Aorta (tissue), 5 donors: ENCODE measurements around the gene ZNF534. TPM values are rescaled to one million over a fixed set of nuclear protein-coding genes. Genes with fewer than 3 reads are reported as not detected.
"Not testable (repeated sequence)": the region's sequence is repeated elsewhere in the genome, so short reads cannot be mapped to it uniquely, and the experiment has no call there.

Source experiments
- ATAC-seq: fragments of 200-7000 bp; cut with Tn5 transposase; one replicate; pipeline ENCODE4 v1.9.1; 2022; ENCODE audit warnings: moderate library complexity; ENCODE audit not compliant: low FRiP score
- DNase-seq, 2 donors: peaks; one replicate each; pipeline ENCODE4 v3.0.0-alpha.2; 2020
- H3K27ac ChIP-seq, 2 donors: one replicate each; pipeline ENCODE4 v1.5.1; 2013; ENCODE audit warnings: low read length in 2 of 2, mild to moderate bottlenecking in 2 of 2, moderate library complexity in 2 of 2, control low read depth in 1 of 2, inconsistent platforms in 1 of 2, low read depth in 1 of 2
- H3K27me3 ChIP-seq, 2 donors: one replicate each; pipeline ENCODE4 v1.6.1; 2013; ENCODE audit warnings: control low read depth in 1 of 2, low read length in 1 of 2, mild to moderate bottlenecking in 1 of 2, moderate library complexity in 1 of 2; ENCODE audit not compliant: insufficient read depth in 2 of 2, control insufficient read depth in 1 of 2
- H3K36me3 ChIP-seq, 2 donors: one replicate each; pipeline ENCODE4 v1.6.1; 2013; ENCODE audit warnings: control low read depth in 1 of 2, low read length in 1 of 2, mild to moderate bottlenecking in 1 of 2; ENCODE audit not compliant: insufficient read depth in 2 of 2, control insufficient read depth in 1 of 2
- H3K4me1 ChIP-seq, 2 donors: one replicate each; pipeline ENCODE4 v1.6.1; 2013; ENCODE audit warnings: low read length in 2 of 2, control low read depth in 1 of 2, mild to moderate bottlenecking in 1 of 2, moderate library complexity in 1 of 2; ENCODE audit not compliant: insufficient read depth in 2 of 2, control insufficient read depth in 1 of 2
- H3K4me3 ChIP-seq, 2 donors: one replicate each; pipeline ENCODE4 v1.5.1; 2013; ENCODE audit warnings: low read length in 2 of 2, control low read depth in 1 of 2, mild to moderate bottlenecking in 1 of 2
- H3K9me3 ChIP-seq: one replicate; pipeline ENCODE4 v1.6.1; 2013; ENCODE audit warnings: mild to moderate bottlenecking, low read length; ENCODE audit not compliant: control insufficient read depth
- WGBS, 2 donors: extraction: QIAGEN DNeasy Blood & Tissue Kit; methylation state at CpG; one replicate each; pipeline ENCODE4 v1.1.7; 2013; 5-methylcytosine and 5-hydroxymethylcytosine counted together
- intact Hi-C, 2 donors: fragments of 100-400 bp; cut with DNase I; formaldehyde crosslinking; loops; one replicate each; pipeline versions ENCODE4 v1.14.2 to v1.15.0; 2022
- polyA plus RNA-seq, 2 donors: library from polyadenylated mRNA; stranded (reverse); fragments of 200-250 nt; gene quantifications; one replicate each; pipeline ENCODE4 v1.2.3, GENCODE V29; 2013
- total RNA-seq, 2 donors: library from RNA; stranded (reverse); fragmentation: NEBNext Ultra II Directional; extraction: Animal tissue kit (Norgen Biotek cat#: 25700); gene quantifications; one replicate each; pipeline ENCODE4 v1.2.1, GENCODE V29; 2021
- donor health status: healthy with polysubstance abuse.
- donor health status: Bipolar disorder and iron deficiency.
- donor health status: DM: no; HTN: no; CAD: no.
- donor health status: DM: no; HTN: no; CAD: no.
- donor health status: DM: yes; HTN: yes; CAD: no.

Gene ZNF534
- total and polyA plus RNA-seq, 4 donors = 0.77 to 1.1 TPM; not detected in 2

- Histone ChIP-seq H3K27me3 (no peaks in the 10 kb centered on the region), H3K27ac (no peak overlapping the region), H3K36me3 (no peaks in the 10 kb centered on the region), H3K4me3 (peak overlapping the region in 1 of 2 donors; percentile 22), H3K9me3 (peaks cover 2% of the 10 kb centered on the region), H3K4me1 (no peaks in the 10 kb centered on the region)
- DNase-seq = peak in 1 of 2 donors; percentile 55
- ATAC-seq = no peak
- WGBS, 2 donors = 10 to 14% methylated on average over 30 to 37 of the region's 37 CpGs
- intact Hi-C loops = no loop called here
Observed at GRCh38 chr19:52492201-52492993, 63.4 kb downstream of the ZNF534 start.

GRCh38 chr19:52492994-52493470 lies 64.1 kb downstream of the ZNF534 start:
- WGBS, 2 donors = 7% methylated on average over 25 to 28 of the region's 28 CpGs
- Histone ChIP-seq H3K27ac (no peak overlapping the region), H3K4me3 (peak overlapping the region in 1 of 2 donors; percentile 22), H3K27me3 (no peaks in the 10 kb centered on the region), H3K36me3 (no peaks in the 10 kb centered on the region), H3K4me1 (no peaks in the 10 kb centered on the region), H3K9me3 (peaks cover 2% of the 10 kb centered on the region)
- intact Hi-C loops = no loop called here
- DNase-seq = peak in 1 of 2 donors; percentile 45
- ATAC-seq = no peak

- no peak overlapping the region for H3K4me3 ChIP-seq
- H3K36me3 ChIP-seq = no peaks in the 10 kb centered on the region
- H3K27ac ChIP-seq = no peak overlapping the region
- peaks cover 2% of the 10 kb centered on the region for H3K9me3 ChIP-seq
- intact Hi-C loops = no loop called here
- H3K4me1 ChIP-seq = no peaks in the 10 kb centered on the region
- H3K27me3 ChIP-seq = no peaks in the 10 kb centered on the region
- ATAC-seq (no peak), DNase-seq (no peak)
- 91 to 93% methylated on average over 3 of the region's 3 CpGs for WGBS, 2 donors
Observed at GRCh38 chr19:52494518-52494917, 65.6 kb downstream of the ZNF534 start.

GRCh38 chr19:52498571-52498970 lies 69.6 kb downstream of the ZNF534 start:
- WGBS, 2 donors = 94 to 96% methylated on average over 8 of the region's 8 CpGs
- no peaks in the 10 kb centered on the region for H3K36me3 ChIP-seq
- DNase-seq (no peak), ATAC-seq (no peak)
- no peaks in the 10 kb centered on the region for H3K4me1 ChIP-seq
- H3K27me3 ChIP-seq = no peaks in the 10 kb centered on the region
- H3K27ac ChIP-seq = no peak overlapping the region
- peaks cover 13% of the 10 kb centered on the region for H3K9me3 ChIP-seq
- intact Hi-C loops = no loop called here
- no peak overlapping the region for H3K4me3 ChIP-seq

GRCh38 chr19:52500474-52500873 lies 71.5 kb downstream of the ZNF534 start:
- H3K36me3 ChIP-seq, intact Hi-C loops, ATAC-seq, H3K27ac ChIP-seq, DNase-seq, H3K4me3 ChIP-seq, H3K27me3 ChIP-seq, H3K4me1 ChIP-seq: not testable (repeated sequence)
- 17 to 28% methylated on average over 3 of the region's 3 CpGs for WGBS, 2 donors
- H3K9me3 ChIP-seq = peaks cover 13% of the 10 kb centered on the region

GRCh38 chr19:52500991-52501390 lies 72.0 kb downstream of the ZNF534 start:
- intact Hi-C loops, H3K4me1 ChIP-seq, DNase-seq, H3K27me3 ChIP-seq, H3K4me3 ChIP-seq, H3K27ac ChIP-seq, H3K36me3 ChIP-seq, ATAC-seq: not testable (repeated sequence)
- H3K9me3 ChIP-seq = peaks cover 13% of the 10 kb centered on the region
- 75 to 89% methylated on average over 12 of the region's 12 CpGs for WGBS, 2 donors

Other genes starting within 250 kb of the ZNF534 start
- gene PPP2R1A, start 239.1 kb upstream of the ZNF534 start, total RNA-seq = 100 to 1,000 TPM; 174 to 178 TPM
- gene PPP2R1A, start 239.1 kb upstream of the ZNF534 start, polyA plus RNA-seq = 10 to 100 TPM; 50.2 to 92.2 TPM
- gene ZNF766, start 159.6 kb upstream of the ZNF534 start, total RNA-seq = 10 to 100 TPM; 16.6 to 20.5 TPM
- gene ZNF766, start 159.6 kb upstream of the ZNF534 start, polyA plus RNA-seq = 10 to 100 TPM in 1 of 2 donors, 1 to 10 TPM in 1; 6.1 to 10.9 TPM
- gene ZNF480, start 132.0 kb upstream of the ZNF534 start, total RNA-seq = 10 to 100 TPM in 1 of 2 donors, 1 to 10 TPM in 1; 10.0 to 15.7 TPM
- gene ZNF480, start 132.0 kb upstream of the ZNF534 start, polyA plus RNA-seq = 1 to 10 TPM; 5.4 to 6.0 TPM
- 1 to 10 TPM; 2.2 to 3.2 TPM for gene ZNF610, start 92.9 kb upstream of the ZNF534 start, total RNA-seq
- gene ZNF610, start 92.9 kb upstream of the ZNF534 start, polyA plus RNA-seq = 1 to 10 TPM in 1 of 2 donors, under 1 TPM in 1; 0.50 to 1.6 TPM
- 10 to 100 TPM; 23.3 to 29.7 TPM for gene ZNF880, start 59.2 kb upstream of the ZNF534 start, total RNA-seq
- gene ZNF880, start 59.2 kb upstream of the ZNF534 start, polyA plus RNA-seq = 10 to 100 TPM; 14.3 to 18.4 TPM
- gene ZNF528, start 31.3 kb upstream of the ZNF534 start, total RNA-seq = 10 to 100 TPM; 24.4 to 32.1 TPM
- 10 to 100 TPM in 1 of 2 donors, 1 to 10 TPM in 1; 3.4 to 15.9 TPM for gene ZNF528, start 31.3 kb upstream of the ZNF534 start, polyA plus RNA-seq
- gene ZNF578, start 24.4 kb downstream of the ZNF534 start, total RNA-seq = 1 to 10 TPM; 2.5 to 3.8 TPM
- gene ZNF578, start 24.4 kb downstream of the ZNF534 start, polyA plus RNA-seq = 1 to 10 TPM in 1 of 2 donors, under 1 TPM in 1; 0.63 to 1.0 TPM
- gene ZNF808, start 98.5 kb downstream of the ZNF534 start, total RNA-seq = 10 to 100 TPM; 19.2 to 36.4 TPM
- 1 to 10 TPM; 1.1 to 2.8 TPM for gene ZNF808, start 98.5 kb downstream of the ZNF534 start, polyA plus RNA-seq
- 10 to 100 TPM; 15.4 to 26.6 TPM for gene ZNF701, start 141.1 kb downstream of the ZNF534 start, total RNA-seq
- gene ZNF701, start 141.1 kb downstream of the ZNF534 start, polyA plus RNA-seq = 1 to 10 TPM; 5.1 to 6.4 TPM
- 10 to 100 TPM; 51.3 to 78.7 TPM for gene ZNF83, start 209.2 kb downstream of the ZNF534 start, total RNA-seq
- 100 to 1,000 TPM in 1 of 2 donors, 10 to 100 TPM in 1; 38.4 to 144 TPM for gene ZNF83, start 209.2 kb downstream of the ZNF534 start, polyA plus RNA-seq